K562 (cell line): ENCODE measurements around the gene CPT1C. TPM values are rescaled to one million over a fixed set of nuclear protein-coding genes. Genes with fewer than 3 reads are reported as not detected.

ENCODE experiments used
- CAMTA2 ChIP-seq: fragments of 250-450 bp; sonication (Bioruptor Pico); conservative IDR thresholded peaks from 2 replicates; pipeline ENCODE4 v1.5.1; 2022
- JUNB ChIP-seq: fragments of 450-650 bp; formaldehyde crosslinking; conservative IDR thresholded peaks from 2 replicates; pipeline ENCODE4 v1.4.0; 2020; ENCODE audit warnings: mild to moderate bottlenecking
- polyA plus RNA-seq, 8 experiments: library from polyadenylated mRNA; depleted of rRNA in 4 of 8; stranded (reverse) in 5 of 8; unstranded in 3 of 8; fragments of >200 nt; fragmentation: Nextera tagmentation in 2 of 8; fragmentation: Illumina TruSeq in 1 of 8; extraction: Ambion mirVana in 2 of 8; extraction: Trizol in 1 of 8; gene quantifications; 2 replicates each; pipeline versions ENCODE4 v1.2.1 to v1.2.3, GENCODE V29; 2011 to 2014; ENCODE audit warnings: inconsistent platforms in 1 of 8, missing spikeins in 1 of 8
- total RNA-seq, 7 experiments: library from RNA; depleted of rRNA in 6 of 7; stranded (reverse); fragments of >200 nt in 6 of 7; fragmentation: Illumina TruSeq in 2 of 7; extraction: Trizol in 2 of 7; gene quantifications; 2 replicates each; pipeline versions ENCODE4 v1.2.1 to v1.2.3, GENCODE V29; 2011 to 2021; ENCODE audit warnings: low replicate concordance in 1 of 7
- TF ChIP-seq, protein P1 (sequence below): fragments of 150-350 bp; IDR thresholded peaks from 2 replicates; pipeline ENCODE4 v1.6.1; 2014; ENCODE audit warnings: low read depth, mild to moderate bottlenecking, low read length, borderline replicate concordance
- TF ChIP-seq, protein P2 (sequence below): fragments of 200-600 bp; sonication (generic); IDR thresholded peaks from one replicate; pipeline ENCODE4 v1.6.1; 2012; ENCODE audit warnings: mild to moderate bottlenecking, low read depth, low read length, inconsistent platforms
- TF ChIP-seq, protein P3 (sequence below): fragments of 200-400 bp; formaldehyde crosslinking; IDR thresholded peaks from 2 replicates; pipeline ENCODE4 v1.6.1; 2017; ENCODE audit warnings: mild to moderate bottlenecking, low read depth, low read length, moderate library complexity

The CPT1C gene
- total and polyA plus RNA-seq, 9 of the 15 experiments (the other 6 are each of a cell fraction or from before 2014, with no cell fraction given), result 1.9 to 12.3 (median 3.0) TPM

DNA sequence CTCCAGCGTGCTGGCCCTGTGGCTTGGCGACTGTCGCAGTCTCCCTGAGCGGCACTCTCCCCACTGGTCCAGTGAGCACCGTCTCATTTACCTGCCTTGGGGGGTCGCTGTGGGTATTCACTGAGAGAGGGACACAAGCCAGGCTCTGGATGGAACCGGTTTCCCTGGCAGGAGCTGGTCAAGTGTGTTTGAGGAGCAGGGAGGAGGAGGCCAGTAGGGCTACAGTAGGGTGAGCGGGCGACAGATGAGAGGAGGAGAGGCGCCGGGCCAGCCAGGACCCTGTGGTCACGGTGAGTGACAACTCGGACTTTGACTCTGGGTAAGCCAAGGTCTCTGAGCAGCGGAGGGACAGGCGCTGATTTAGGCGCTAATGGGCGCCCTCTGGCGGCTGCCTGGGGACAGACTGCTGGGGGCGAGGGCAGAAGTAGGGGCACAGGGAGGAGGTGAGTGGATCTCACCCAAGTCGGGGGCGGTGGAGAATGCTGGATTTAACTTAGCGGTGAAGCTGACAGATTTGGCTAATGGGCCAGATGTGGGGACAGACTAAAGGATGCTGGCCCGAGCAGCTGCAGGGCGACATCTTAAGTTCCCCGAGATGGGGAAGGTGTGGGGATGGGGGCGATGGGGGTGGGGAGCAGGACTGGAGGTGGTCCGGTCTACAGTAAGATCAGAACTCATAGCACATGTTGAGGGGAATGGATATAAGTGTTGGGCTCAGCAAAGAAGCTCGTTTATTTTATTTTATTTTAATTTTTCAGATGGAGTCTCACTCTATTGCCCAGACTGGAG is 18.6 kb upstream of the CPT1C start (continued):
- TF ChIP-seq, protein P1, sequence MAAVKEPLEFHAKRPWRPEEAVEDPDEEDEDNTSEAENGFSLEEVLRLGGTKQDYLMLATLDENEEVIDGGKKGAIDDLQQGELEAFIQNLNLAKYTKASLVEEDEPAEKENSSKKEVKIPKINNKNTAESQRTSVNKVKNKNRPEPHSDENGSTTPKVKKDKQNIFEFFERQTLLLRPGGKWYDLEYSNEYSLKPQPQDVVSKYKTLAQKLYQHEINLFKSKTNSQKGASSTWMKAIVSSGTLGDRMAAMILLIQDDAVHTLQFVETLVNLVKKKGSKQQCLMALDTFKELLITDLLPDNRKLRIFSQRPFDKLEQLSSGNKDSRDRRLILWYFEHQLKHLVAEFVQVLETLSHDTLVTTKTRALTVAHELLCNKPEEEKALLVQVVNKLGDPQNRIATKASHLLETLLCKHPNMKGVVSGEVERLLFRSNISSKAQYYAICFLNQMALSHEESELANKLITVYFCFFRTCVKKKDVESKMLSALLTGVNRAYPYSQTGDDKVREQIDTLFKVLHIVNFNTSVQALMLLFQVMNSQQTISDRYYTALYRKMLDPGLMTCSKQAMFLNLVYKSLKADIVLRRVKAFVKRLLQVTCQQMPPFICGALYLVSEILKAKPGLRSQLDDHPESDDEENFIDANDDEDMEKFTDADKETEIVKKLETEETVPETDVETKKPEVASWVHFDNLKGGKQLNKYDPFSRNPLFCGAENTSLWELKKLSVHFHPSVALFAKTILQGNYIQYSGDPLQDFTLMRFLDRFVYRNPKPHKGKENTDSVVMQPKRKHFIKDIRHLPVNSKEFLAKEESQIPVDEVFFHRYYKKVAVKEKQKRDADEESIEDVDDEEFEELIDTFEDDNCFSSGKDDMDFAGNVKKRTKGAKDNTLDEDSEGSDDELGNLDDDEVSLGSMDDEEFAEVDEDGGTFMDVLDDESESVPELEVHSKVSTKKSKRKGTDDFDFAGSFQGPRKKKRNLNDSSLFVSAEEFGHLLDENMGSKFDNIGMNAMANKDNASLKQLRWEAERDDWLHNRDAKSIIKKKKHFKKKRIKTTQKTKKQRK, result no peak
- TF ChIP-seq, protein P2, sequence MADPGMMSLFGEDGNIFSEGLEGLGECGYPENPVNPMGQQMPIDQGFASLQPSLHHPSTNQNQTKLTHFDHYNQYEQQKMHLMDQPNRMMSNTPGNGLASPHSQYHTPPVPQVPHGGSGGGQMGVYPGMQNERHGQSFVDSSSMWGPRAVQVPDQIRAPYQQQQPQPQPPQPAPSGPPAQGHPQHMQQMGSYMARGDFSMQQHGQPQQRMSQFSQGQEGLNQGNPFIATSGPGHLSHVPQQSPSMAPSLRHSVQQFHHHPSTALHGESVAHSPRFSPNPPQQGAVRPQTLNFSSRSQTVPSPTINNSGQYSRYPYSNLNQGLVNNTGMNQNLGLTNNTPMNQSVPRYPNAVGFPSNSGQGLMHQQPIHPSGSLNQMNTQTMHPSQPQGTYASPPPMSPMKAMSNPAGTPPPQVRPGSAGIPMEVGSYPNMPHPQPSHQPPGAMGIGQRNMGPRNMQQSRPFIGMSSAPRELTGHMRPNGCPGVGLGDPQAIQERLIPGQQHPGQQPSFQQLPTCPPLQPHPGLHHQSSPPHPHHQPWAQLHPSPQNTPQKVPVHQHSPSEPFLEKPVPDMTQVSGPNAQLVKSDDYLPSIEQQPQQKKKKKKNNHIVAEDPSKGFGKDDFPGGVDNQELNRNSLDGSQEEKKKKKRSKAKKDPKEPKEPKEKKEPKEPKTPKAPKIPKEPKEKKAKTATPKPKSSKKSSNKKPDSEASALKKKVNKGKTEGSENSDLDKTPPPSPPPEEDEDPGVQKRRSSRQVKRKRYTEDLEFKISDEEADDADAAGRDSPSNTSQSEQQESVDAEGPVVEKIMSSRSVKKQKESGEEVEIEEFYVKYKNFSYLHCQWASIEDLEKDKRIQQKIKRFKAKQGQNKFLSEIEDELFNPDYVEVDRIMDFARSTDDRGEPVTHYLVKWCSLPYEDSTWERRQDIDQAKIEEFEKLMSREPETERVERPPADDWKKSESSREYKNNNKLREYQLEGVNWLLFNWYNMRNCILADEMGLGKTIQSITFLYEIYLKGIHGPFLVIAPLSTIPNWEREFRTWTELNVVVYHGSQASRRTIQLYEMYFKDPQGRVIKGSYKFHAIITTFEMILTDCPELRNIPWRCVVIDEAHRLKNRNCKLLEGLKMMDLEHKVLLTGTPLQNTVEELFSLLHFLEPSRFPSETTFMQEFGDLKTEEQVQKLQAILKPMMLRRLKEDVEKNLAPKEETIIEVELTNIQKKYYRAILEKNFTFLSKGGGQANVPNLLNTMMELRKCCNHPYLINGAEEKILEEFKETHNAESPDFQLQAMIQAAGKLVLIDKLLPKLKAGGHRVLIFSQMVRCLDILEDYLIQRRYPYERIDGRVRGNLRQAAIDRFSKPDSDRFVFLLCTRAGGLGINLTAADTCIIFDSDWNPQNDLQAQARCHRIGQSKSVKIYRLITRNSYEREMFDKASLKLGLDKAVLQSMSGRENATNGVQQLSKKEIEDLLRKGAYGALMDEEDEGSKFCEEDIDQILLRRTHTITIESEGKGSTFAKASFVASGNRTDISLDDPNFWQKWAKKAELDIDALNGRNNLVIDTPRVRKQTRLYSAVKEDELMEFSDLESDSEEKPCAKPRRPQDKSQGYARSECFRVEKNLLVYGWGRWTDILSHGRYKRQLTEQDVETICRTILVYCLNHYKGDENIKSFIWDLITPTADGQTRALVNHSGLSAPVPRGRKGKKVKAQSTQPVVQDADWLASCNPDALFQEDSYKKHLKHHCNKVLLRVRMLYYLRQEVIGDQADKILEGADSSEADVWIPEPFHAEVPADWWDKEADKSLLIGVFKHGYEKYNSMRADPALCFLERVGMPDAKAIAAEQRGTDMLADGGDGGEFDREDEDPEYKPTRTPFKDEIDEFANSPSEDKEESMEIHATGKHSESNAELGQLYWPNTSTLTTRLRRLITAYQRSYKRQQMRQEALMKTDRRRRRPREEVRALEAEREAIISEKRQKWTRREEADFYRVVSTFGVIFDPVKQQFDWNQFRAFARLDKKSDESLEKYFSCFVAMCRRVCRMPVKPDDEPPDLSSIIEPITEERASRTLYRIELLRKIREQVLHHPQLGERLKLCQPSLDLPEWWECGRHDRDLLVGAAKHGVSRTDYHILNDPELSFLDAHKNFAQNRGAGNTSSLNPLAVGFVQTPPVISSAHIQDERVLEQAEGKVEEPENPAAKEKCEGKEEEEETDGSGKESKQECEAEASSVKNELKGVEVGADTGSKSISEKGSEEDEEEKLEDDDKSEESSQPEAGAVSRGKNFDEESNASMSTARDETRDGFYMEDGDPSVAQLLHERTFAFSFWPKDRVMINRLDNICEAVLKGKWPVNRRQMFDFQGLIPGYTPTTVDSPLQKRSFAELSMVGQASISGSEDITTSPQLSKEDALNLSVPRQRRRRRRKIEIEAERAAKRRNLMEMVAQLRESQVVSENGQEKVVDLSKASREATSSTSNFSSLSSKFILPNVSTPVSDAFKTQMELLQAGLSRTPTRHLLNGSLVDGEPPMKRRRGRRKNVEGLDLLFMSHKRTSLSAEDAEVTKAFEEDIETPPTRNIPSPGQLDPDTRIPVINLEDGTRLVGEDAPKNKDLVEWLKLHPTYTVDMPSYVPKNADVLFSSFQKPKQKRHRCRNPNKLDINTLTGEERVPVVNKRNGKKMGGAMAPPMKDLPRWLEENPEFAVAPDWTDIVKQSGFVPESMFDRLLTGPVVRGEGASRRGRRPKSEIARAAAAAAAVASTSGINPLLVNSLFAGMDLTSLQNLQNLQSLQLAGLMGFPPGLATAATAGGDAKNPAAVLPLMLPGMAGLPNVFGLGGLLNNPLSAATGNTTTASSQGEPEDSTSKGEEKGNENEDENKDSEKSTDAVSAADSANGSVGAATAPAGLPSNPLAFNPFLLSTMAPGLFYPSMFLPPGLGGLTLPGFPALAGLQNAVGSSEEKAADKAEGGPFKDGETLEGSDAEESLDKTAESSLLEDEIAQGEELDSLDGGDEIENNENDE, result no peak
- TF ChIP-seq CAMTA2 (CRISPR knock-in tag) (no peak), JUNB (CRISPR knock-in tag) (no peak)
- TF ChIP-seq, protein P3, sequence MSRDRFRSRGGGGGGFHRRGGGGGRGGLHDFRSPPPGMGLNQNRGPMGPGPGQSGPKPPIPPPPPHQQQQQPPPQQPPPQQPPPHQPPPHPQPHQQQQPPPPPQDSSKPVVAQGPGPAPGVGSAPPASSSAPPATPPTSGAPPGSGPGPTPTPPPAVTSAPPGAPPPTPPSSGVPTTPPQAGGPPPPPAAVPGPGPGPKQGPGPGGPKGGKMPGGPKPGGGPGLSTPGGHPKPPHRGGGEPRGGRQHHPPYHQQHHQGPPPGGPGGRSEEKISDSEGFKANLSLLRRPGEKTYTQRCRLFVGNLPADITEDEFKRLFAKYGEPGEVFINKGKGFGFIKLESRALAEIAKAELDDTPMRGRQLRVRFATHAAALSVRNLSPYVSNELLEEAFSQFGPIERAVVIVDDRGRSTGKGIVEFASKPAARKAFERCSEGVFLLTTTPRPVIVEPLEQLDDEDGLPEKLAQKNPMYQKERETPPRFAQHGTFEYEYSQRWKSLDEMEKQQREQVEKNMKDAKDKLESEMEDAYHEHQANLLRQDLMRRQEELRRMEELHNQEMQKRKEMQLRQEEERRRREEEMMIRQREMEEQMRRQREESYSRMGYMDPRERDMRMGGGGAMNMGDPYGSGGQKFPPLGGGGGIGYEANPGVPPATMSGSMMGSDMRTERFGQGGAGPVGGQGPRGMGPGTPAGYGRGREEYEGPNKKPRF, result no peak
